GM20000 (cell line): ENCODE measurements around the gene FANCD2.
"Not testable (repeated sequence)": the region's sequence is repeated elsewhere in the genome, so short reads cannot be mapped to it uniquely, and the experiment has no call there.

Experiments
- DNase-seq: peaks from one replicate; pipeline ENCODE4 v3.0.0; 2012; ENCODE audit warnings: low spot score
- TF ChIP-seq, protein P1 (sequence below): IDR thresholded peaks from 2 replicates; pipeline ENCODE4 v1.5.1; 2012; ENCODE audit warnings: mild to moderate bottlenecking, control low read depth; ENCODE audit errors: extremely low read depth, missing control alignments

Gene FANCD2

DNA sequence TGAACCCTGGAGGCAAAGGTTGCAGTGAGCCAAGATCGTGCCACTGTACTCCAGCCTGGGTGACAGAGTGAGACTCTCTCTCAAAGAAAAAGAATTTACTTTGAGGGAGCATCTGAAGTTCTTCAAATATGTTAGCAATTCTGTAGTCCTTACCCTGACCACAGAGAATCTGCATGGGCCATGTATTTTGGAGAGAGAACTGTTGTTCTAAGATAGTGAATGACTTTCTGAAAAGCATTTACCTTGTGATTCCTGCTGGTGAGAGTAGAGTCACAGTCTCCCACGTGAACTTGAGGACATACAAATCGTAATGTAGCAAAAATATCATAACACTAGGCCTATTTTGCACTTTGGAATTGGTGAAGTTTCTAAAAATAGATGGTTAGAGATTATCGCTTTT, 93.1 kb downstream of the FANCD2 start:
- DNase-seq = no peak
- TF ChIP-seq, protein P1, sequence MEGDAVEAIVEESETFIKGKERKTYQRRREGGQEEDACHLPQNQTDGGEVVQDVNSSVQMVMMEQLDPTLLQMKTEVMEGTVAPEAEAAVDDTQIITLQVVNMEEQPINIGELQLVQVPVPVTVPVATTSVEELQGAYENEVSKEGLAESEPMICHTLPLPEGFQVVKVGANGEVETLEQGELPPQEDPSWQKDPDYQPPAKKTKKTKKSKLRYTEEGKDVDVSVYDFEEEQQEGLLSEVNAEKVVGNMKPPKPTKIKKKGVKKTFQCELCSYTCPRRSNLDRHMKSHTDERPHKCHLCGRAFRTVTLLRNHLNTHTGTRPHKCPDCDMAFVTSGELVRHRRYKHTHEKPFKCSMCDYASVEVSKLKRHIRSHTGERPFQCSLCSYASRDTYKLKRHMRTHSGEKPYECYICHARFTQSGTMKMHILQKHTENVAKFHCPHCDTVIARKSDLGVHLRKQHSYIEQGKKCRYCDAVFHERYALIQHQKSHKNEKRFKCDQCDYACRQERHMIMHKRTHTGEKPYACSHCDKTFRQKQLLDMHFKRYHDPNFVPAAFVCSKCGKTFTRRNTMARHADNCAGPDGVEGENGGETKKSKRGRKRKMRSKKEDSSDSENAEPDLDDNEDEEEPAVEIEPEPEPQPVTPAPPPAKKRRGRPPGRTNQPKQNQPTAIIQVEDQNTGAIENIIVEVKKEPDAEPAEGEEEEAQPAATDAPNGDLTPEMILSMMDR = no peak

DNA sequence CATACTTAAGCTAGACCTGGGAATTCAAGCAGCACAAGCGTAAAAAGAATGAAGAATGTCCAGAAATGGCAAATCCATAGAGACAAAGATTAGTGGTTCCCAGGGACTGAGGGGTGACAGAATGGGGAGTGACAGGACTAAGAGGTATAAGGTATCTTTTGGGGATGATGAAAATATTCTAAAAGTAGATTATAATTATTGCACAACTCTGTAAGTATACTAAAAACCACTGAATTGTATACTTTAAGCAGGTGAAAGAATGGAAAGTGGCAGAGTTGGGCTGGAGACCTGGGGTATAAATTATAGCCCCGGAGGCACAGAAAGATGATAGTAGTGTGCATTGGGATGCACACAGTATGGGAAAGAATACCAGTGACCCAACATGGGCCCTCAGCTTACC, 94.8 kb downstream of the FANCD2 start:
- DNase-seq = no peak
- TF ChIP-seq, protein P1 = no peak

DNA sequence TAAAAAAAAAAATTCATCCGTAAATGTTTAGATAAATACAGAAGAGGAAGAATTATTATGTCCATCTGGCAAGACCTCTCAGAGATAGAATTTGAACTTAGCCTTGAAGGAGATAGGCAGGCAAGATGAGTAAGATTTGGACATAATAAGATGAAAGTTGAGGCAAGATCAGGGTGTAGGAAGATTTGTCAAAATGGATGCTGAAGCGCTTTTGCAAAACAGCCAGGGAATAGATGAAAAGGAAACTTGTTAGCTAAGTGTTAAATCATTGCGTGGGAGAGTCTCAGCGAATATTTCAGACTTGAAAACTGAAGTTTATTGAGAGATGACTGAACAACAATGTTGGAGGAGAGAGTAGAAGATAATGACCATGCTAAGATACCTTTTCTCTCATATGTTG, 96.5 kb downstream of the FANCD2 start:
- no peak for DNase-seq
- TF ChIP-seq, protein P1 = no peak

DNA sequence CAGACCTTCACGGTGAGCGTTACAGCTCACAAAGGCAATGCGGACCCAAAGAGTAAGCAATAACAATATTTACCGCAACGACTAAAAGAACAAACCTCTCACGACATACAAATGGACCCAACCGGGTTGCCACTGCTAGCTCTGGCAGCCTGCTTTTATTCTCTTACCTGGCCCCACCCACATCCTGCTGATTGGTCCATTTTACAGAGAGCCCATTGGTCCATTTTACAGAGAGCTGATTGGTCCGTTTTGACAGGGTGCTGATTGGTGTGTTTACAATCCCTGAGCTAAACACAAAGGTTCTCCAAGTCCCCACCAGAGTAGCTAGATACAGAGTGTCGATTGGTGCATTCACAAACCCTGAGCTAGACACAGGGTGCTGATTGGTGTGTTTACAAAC, 109.6 kb downstream of the FANCD2 start:
- not testable (repeated sequence) for DNase-seq

DNA sequence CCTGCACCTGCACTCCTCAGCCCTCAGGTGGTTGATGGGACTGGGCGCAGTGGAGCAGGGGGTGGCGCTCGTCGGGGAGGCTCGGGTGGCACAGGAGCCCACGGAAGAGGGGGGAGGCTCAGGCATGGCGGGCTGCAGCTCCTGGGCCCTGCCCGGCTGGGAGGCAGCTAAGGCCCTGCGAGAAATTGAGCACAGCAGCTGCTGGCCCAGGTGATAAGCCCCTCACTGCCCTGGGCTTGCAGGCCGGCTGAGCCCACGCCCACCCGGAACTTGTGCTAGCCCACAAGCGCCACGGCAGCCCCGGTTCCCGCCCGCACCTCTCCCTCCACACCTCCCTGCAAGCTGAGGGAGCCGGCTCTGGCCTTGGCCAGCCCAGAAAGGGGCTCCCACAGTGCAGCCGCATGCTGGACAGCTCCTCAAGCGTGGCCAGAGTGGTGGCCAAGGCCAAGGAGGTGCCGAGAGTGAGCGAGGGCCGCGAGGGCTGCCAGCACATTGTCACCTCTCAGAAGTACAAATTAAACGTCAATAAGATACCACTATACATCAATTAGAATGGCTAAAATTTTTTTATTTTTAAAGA, 110.3 kb downstream of the FANCD2 start:
- no peak for DNase-seq
- TF ChIP-seq, protein P1 = no peak

DNA sequence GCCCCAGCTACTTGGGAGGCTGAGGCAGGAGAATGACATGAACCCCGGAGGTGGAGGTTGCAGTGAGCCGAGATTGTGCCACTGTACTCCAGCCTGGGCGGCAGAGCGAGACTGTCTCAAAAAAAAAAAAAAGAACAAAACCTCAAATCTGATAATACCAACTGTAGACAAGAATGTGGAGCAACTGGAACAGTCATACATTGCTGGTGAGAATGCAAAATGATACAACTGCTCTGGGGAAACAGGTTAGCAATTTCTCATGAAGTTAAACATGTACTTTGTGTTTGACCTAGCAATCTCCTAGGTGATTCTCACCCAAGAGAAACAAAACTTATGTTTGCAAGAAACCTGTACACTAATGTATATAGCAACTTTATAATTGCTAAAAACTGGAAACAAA, 110.9 kb downstream of the FANCD2 start:
- no peak for DNase-seq
- TF ChIP-seq, protein P1 = no peak

DNA sequence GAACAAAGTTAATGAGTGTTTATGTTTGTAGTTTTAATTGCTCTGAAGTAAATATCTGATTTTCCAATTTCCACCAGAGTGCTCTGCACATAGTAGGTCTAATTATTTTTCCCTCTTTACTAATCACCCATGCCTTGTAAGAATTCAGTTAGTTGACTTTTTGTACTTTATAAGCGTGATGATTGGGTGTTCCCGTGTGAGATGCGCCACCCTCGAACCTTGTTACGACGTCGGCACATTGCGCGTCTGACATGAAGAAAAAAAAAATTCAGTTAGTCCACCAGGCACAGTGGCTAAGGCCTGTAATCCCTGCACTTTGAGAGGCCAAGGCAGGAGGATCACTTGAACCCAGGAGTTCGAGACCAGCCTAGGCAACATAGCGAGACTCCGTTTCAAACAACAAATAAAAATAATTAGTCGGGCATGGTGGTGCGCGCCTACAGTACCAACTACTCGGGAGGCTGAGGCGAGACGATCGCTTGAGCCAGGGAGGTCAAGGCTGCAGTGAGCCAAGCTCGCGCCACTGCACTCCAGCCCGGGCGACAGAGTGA, 114.8 kb downstream of the FANCD2 start:
- DNase-seq = no peak
- TF ChIP-seq, protein P1 = no peak

DNA sequence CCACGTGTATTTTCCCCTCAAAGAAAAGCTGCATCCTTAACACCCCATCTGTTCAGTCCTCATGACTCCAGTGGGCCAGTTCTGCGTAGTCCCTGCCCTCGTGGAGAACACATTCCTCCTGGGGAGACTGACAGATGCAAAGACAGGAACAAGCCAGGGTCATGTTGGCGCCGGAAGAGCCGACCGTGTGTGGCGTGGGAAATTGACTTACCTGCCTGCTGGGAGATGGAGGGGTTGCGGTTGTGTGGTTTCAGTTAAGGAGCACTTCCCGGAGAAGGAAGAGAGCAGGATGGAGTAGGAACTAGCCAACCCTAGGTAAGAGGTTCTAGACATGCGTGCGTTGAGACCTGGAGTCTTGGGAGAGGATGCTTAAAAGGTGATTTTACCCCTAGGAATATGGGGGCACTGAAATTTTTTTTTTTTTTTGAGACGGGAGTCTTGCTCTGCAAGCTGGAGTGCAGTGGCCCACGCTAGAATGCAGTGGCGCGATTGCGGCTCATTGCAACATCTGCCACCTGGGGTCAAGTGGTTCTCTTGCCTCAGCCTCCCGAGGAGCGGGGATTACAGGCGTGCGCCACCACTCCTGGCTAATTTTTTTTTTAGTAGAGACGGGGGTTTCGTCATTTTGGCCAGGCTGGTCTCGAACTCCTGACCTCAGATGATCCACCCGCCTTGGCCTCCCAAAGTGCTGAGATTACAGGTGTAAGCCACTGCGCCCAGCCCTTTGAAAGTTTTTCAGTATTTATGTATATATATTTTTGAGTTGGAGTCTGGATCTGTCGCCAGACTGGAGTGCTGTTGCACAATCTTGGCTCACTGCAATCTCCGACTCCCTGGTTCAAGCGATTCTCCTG, 116.7 kb downstream of the FANCD2 start:
- no peak for DNase-seq
- TF ChIP-seq, protein P1 = no peak
